GM23338 (cell line): ENCODE measurements around the gene MERTK. TPM values are rescaled to one million over a fixed set of nuclear protein-coding genes. Genes with fewer than 3 reads are reported as not detected.

ENCODE experiments used
- ATAC-seq: fragments of 200-7000 bp; cut with Tn5 transposase; 3 replicates; pipeline ENCODE4 v1.9.1; 2020
- DNase-seq: peaks from one replicate; pipeline ENCODE4 v3.0.0-alpha.2; 2015; ENCODE audit warnings: low spot score
- H2AFZ ChIP-seq: fragments of 200-600 bp; sonication (generic); 2 replicates; pipeline ENCODE4 v1.8.0; 2016; ENCODE audit warnings: antibody characterized with exemption, mild to moderate bottlenecking, moderate library complexity
- H3F3A ChIP-seq: fragments of 200-600 bp; sonication (generic); replicated peaks from 2 replicates; pipeline ENCODE4 v1.8.0; 2017; ENCODE audit warnings: antibody characterized with exemption, mixed run types, low read depth
- H3K27ac ChIP-seq: fragments of 200-600 bp; sonication (generic); 2 replicates; pipeline ENCODE4 v1.6.1; 2016; ENCODE audit warnings: low read depth
- H3K27me3 ChIP-seq: fragments of 200-600 bp; sonication (generic); 2 replicates; pipeline ENCODE4 v1.8.0; 2016; ENCODE audit warnings: mild to moderate bottlenecking, mixed run types, moderate library complexity; ENCODE audit not compliant: insufficient read depth
- H3K36me3 ChIP-seq: fragments of 200-600 bp; sonication (generic); 2 replicates; pipeline ENCODE4 v1.8.0; 2016; ENCODE audit warnings: mild to moderate bottlenecking; ENCODE audit not compliant: insufficient read depth
- H3K4me1 ChIP-seq: fragments of 200-600 bp; sonication (generic); 2 replicates; pipeline ENCODE4 v1.8.0; 2016; ENCODE audit warnings: mild to moderate bottlenecking, moderate library complexity; ENCODE audit not compliant: insufficient read depth
- H3K4me2 ChIP-seq: fragments of 200-600 bp; sonication (generic); 2 replicates; pipeline ENCODE4 v1.7.1; 2017; ENCODE audit warnings: mixed run types
- H3K4me3 ChIP-seq: fragments of 200-600 bp; sonication (generic); 2 replicates; pipeline ENCODE4 v1.6.1; 2016; ENCODE audit warnings: mixed run types
- H3K79me2 ChIP-seq: fragments of 200-600 bp; sonication (generic); replicated peaks from 2 replicates; pipeline ENCODE4 v1.8.0; 2017; ENCODE audit warnings: mild to moderate bottlenecking; ENCODE audit not compliant: insufficient read depth
- H3K9me2 ChIP-seq: fragments of 200-600 bp; sonication (generic); 2 replicates; pipeline ENCODE4 v1.8.0; 2017; ENCODE audit not compliant: insufficient read depth
- H4K20me1 ChIP-seq: fragments of 200-600 bp; sonication (generic); replicated peaks from 2 replicates; pipeline ENCODE4 v1.8.0; 2017; ENCODE audit warnings: mild to moderate bottlenecking; ENCODE audit not compliant: insufficient read depth
- H3K27ac Mint-ChIP-seq: 2 replicates; pipeline ENCODE4 v1.8.0; 2020; ENCODE audit warnings: inconsistent platforms, mild to moderate bottlenecking, moderate library complexity, mixed read lengths
- H3K27me3 Mint-ChIP-seq: 3 replicates; pipeline ENCODE4 v1.8.0; 2022; ENCODE audit warnings: low read depth, mild to moderate bottlenecking, moderate library complexity, mixed read lengths, inconsistent platforms; ENCODE audit not compliant: insufficient read depth, poor library complexity
- H3K36me3 Mint-ChIP-seq: 3 replicates; pipeline ENCODE4 v1.8.0; 2021; ENCODE audit warnings: low read depth, mild to moderate bottlenecking, inconsistent platforms, moderate library complexity, mixed read lengths
- H3K4me1 Mint-ChIP-seq: 3 replicates; pipeline ENCODE4 v1.8.0; 2020; ENCODE audit warnings: mild to moderate bottlenecking, inconsistent platforms, mixed read lengths
- H3K4me3 Mint-ChIP-seq: 3 replicates; pipeline ENCODE4 v1.8.0; 2021; ENCODE audit warnings: moderate library complexity, mild to moderate bottlenecking, inconsistent platforms, mixed read lengths
- H3K9me3 Mint-ChIP-seq: 3 replicates; pipeline ENCODE4 v1.8.0; 2020; ENCODE audit warnings: moderate library complexity, mild to moderate bottlenecking, inconsistent platforms, mixed read lengths
- CREB1 ChIP-seq: fragments of 250-450 bp; sonication (Bioruptor Pico); IDR thresholded peaks from 2 replicates; pipeline ENCODE4 v1.5.0; 2020; ENCODE audit warnings: low read depth, mild to moderate bottlenecking, moderate library complexity
- ETS1 ChIP-seq: IDR thresholded peaks from 2 replicates; pipeline ENCODE4 v1.6.1; 2016; ENCODE audit warnings: antibody characterized with exemption
- EZH2 ChIP-seq: fragments of 200-600 bp; sonication (generic); IDR thresholded peaks from one replicate; pipeline ENCODE4 v1.8.0; 2017; ENCODE audit warnings: antibody characterized with exemption, mild to moderate bottlenecking, low read depth; ENCODE audit not compliant: unreplicated experiment
- EZH2phosphoT487 ChIP-seq: fragments of 200-600 bp; sonication (generic); IDR thresholded peaks from one replicate; pipeline ENCODE4 v1.8.1; 2018; ENCODE audit warnings: antibody characterized with exemption; ENCODE audit not compliant: unreplicated experiment
- NANOG ChIP-seq: IDR thresholded peaks from 2 replicates; pipeline ENCODE4 v1.6.1; 2016; ENCODE audit warnings: antibody characterized with exemption, borderline replicate concordance
- POLR2AphosphoS5 ChIP-seq: IDR thresholded peaks from 2 replicates; pipeline ENCODE4 v1.6.1; 2016; ENCODE audit warnings: antibody characterized with exemption, low read depth
- REST ChIP-seq: IDR thresholded peaks from one replicate; pipeline ENCODE4 v1.6.1; 2018; ENCODE audit warnings: antibody characterized with exemption; ENCODE audit not compliant: unreplicated experiment
- STAT1 ChIP-seq: IDR thresholded peaks from one replicate; pipeline ENCODE4 v1.6.1; 2016; ENCODE audit warnings: antibody characterized with exemption; ENCODE audit not compliant: unreplicated experiment
- ZNF114 ChIP-seq: fragments of 250-450 bp; sonication (Bioruptor Pico); IDR thresholded peaks from 2 replicates; pipeline ENCODE4 v1.5.0; 2020; ENCODE audit warnings: mild to moderate bottlenecking, moderate library complexity
- ZNF331 ChIP-seq: fragments of 250-450 bp; sonication (Bioruptor Pico); IDR thresholded peaks from 2 replicates; pipeline ENCODE4 v1.5.0; 2020; ENCODE audit warnings: low read depth, mild to moderate bottlenecking, moderate library complexity
- polyA plus RNA-seq: library from polyadenylated mRNA; unstranded; fragments of >200 nt; fragmentation: Nextera tagmentation; extraction: Ambion mirVana; gene quantifications from 2 replicates; pipeline ENCODE4 v1.2.1, GENCODE V29; 2016
- total RNA-seq: library from RNA; depleted of rRNA; stranded (reverse); fragments of >200 nt; shearing (Covaris generic); gene quantifications from 2 replicates; pipeline ENCODE4 v1.2.3, GENCODE V29; 2014
- TF ChIP-seq, protein P1 (sequence below), 2 experiments: fragments of 200-600 bp in 1 of 2; sonication (generic) in 1 of 2; conservative IDR thresholded peaks; 2 replicates each; pipeline versions ENCODE4 v1.5.1 to v1.6.1; 2016 to 2017; ENCODE audit warnings: antibody characterized with exemption in 2 of 2, low read depth in 2 of 2, mild to moderate bottlenecking in 2 of 2, moderate library complexity in 1 of 2

The MERTK gene
- total and polyA plus RNA-seq, 2 experiments from 2014 or later, result 3.0 to 9.0 TPM

DNA sequence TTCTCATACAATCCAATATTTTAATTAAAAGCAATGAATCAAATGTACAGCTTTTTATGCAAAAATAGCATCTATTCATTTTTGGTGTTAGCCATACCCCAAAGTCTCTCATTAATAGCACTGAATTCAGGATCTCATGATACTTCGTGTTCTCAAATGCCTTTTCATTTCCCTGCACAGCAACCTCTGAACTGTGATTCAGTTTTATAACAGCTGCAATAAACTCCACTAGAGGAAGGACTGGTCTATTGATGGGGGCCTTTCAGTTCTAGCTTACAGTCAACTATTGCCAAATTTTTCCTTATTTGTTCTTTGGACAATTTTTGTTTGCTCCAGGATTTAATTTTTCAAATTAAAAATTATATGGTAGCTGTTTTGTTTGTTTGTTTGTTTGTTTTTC is 151.9 kb downstream of the MERTK start (continued):
- TF ChIP-seq NANOG (no peak), ZNF114 (CRISPR knock-in tag) (no peak), POLR2AphosphoS5 (no peak), STAT1 (no peak)
- TF ChIP-seq, protein P1, sequence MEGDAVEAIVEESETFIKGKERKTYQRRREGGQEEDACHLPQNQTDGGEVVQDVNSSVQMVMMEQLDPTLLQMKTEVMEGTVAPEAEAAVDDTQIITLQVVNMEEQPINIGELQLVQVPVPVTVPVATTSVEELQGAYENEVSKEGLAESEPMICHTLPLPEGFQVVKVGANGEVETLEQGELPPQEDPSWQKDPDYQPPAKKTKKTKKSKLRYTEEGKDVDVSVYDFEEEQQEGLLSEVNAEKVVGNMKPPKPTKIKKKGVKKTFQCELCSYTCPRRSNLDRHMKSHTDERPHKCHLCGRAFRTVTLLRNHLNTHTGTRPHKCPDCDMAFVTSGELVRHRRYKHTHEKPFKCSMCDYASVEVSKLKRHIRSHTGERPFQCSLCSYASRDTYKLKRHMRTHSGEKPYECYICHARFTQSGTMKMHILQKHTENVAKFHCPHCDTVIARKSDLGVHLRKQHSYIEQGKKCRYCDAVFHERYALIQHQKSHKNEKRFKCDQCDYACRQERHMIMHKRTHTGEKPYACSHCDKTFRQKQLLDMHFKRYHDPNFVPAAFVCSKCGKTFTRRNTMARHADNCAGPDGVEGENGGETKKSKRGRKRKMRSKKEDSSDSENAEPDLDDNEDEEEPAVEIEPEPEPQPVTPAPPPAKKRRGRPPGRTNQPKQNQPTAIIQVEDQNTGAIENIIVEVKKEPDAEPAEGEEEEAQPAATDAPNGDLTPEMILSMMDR (conservative IDR thresholded peaks at IDR 0.05; ENCODE audit: low read depth in 2 of 2), result no peak

DNA sequence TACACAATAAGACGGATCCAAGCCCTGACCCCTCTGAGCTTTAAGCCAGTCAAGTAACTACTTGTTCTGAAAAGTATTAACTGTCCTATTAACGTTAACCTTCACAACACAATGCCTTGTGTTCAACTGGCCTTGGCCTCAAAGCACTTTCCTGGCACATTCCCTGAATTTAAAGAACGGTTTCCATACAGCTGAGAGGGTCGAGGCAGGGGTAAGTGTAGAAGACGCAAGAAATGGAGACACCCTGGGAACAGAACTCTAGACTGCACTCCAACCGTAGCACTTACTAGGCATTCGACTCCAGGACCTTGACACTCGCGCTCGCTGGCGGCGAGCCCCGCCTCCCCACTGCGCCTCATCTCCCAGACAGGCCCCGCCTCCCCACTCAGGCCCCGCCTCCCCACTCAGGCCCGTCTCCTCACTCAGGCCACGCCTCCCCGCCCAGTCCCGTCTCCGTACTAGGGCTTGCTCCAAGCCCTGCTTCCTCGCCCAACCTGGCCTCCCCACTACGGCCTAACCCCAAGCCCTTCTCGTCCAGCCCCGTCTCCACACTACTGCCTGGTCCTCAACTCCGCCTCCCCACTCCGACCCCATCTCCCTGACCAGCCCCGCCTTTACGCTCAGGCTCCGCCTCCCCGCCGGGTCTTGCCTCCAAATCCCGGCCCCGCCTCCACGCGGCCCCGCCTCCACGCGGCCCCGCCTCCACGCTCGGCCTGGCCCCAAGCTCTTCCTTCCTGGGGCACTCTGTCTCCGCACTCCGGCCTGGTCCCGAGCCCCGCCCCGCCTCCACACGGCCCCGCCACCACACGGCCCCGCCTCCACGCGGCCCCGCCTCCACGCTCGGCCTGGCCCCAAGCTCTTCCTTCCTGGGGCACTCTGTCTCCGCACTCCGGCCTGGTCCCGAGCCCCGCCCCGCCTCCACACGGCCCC is 155.8 kb downstream of the MERTK start:
- H3K27me3 Mint-ChIP-seq, result peaks cover 13% of the 10 kb centered on the region
- H3K9me3 Mint-ChIP-seq, result peaks cover 8% of the 10 kb centered on the region; the same call in 2 of the 3 replicates
- H4K20me1 ChIP-seq, result no peaks in the 10 kb centered on the region; the same call in none of the 2 replicates
- 0 out of 3 replicates have a peak, but pooled peaks cover 2% of the 10 kb centered on the region for H3K36me3 Mint-ChIP-seq
- H3K4me1 ChIP-seq, result peaks cover 15% of the 10 kb centered on the region
- ATAC-seq, result peak; percentile 52
- H3K4me2 ChIP-seq, result peak overlapping the region; percentile 98
- H2AFZ ChIP-seq, result peak overlapping the region; percentile 99
- H3K4me1 Mint-ChIP-seq, result peaks cover 20% of the 10 kb centered on the region
- 0 out of 2 replicates have a peak overlapping the region, but pooled peaks have one; percentile 72 for H3K27ac ChIP-seq
- peak overlapping the region; percentile 78 for H3K4me3 ChIP-seq
- H3K9me2 ChIP-seq, result no peaks in the 10 kb centered on the region
- H3K79me2 ChIP-seq, result peaks cover 4% of the 10 kb centered on the region; the same call in 1 of the 2 replicates
- no peaks in the 10 kb centered on the region for H3K27me3 ChIP-seq
- peaks cover 3% of the 10 kb centered on the region for H3F3A ChIP-seq
- H3K4me3 Mint-ChIP-seq, result peak overlapping the region; percentile 88
- no peaks in the 10 kb centered on the region for H3K36me3 ChIP-seq
- peak overlapping the region; percentile 91 for H3K27ac Mint-ChIP-seq
- DNase-seq, result peak; percentile 96
- no peak for TF ChIP-seq STAT1
- no peak for TF ChIP-seq ZNF331 (CRISPR knock-in tag)
- TF ChIP-seq CREB1 (CRISPR knock-in tag), result no peak
- no peak for TF ChIP-seq ETS1
- TF ChIP-seq NANOG, result no peak
- TF ChIP-seq EZH2phosphoT487, result no peak
- no peak for TF ChIP-seq ZNF114 (CRISPR knock-in tag)
- no peak for TF ChIP-seq REST
- TF ChIP-seq, protein P1 (conservative IDR thresholded peaks at IDR 0.05; ENCODE audit: low read depth in 2 of 2), result no peak
- TF ChIP-seq EZH2, result no peak
